Hepatocyte (in vitro differentiated cells): ENCODE data around the gene EXOC3L1. TPM values are rescaled to one million over a fixed set of nuclear protein-coding genes. Genes with fewer than 3 reads are reported as not detected.

Experiments used
- DNase-seq: peaks from one replicate; pipeline ENCODE4 v3.0.0-alpha.2; 2016; ENCODE audit warnings: low spot score
- H2AFZ ChIP-seq: fragments of 200-600 bp; sonication (generic); 2 replicates; pipeline ENCODE4 v1.6.0; 2016; ENCODE audit warnings: antibody characterized with exemption, mild to moderate bottlenecking
- H3K27ac ChIP-seq: fragments of 200-600 bp; sonication (generic); 2 replicates; pipeline ENCODE4 v1.5.1; 2016; ENCODE audit warnings: mild to moderate bottlenecking
- H3K27me3 ChIP-seq: fragments of 200-600 bp; sonication (generic); 2 replicates; pipeline ENCODE4 v1.6.1; 2016
- H3K36me3 ChIP-seq: fragments of 200-600 bp; sonication (generic); replicated peaks from 2 replicates; pipeline ENCODE4 v1.5.1; 2016; ENCODE audit warnings: low read depth; ENCODE audit not compliant: insufficient read depth
- H3K4me1 ChIP-seq: fragments of 200-600 bp; sonication (generic); 2 replicates; pipeline ENCODE4 v1.5.1; 2016; ENCODE audit warnings: mild to moderate bottlenecking, moderate library complexity; ENCODE audit not compliant: insufficient read depth
- H3K4me2 ChIP-seq: fragments of 200-600 bp; sonication (generic); 2 replicates; pipeline ENCODE4 v1.6.0; 2016
- H3K4me3 ChIP-seq: fragments of 200-600 bp; sonication (generic); 2 replicates; pipeline ENCODE4 v1.5.1; 2016; ENCODE audit warnings: mild to moderate bottlenecking
- H3K79me2 ChIP-seq: fragments of 200-600 bp; sonication (generic); 2 replicates; pipeline ENCODE4 v1.6.0; 2017; ENCODE audit warnings: mild to moderate bottlenecking
- H3K9me2 ChIP-seq: fragments of 200-600 bp; sonication (generic); replicated peaks from 2 replicates; pipeline ENCODE4 v1.6.0; 2017; ENCODE audit warnings: mild to moderate bottlenecking; ENCODE audit not compliant: insufficient read depth
- H3K9me3 ChIP-seq: fragments of 200-600 bp; sonication (generic); 2 replicates; pipeline ENCODE4 v1.5.1; 2016; ENCODE audit warnings: low read depth, mild to moderate bottlenecking
- H4K20me1 ChIP-seq: fragments of 200-600 bp; sonication (generic); 2 replicates; pipeline ENCODE4 v1.6.0; 2016; ENCODE audit warnings: mild to moderate bottlenecking; ENCODE audit not compliant: insufficient read depth, poor library complexity, severe bottlenecking
- EZH2 ChIP-seq: fragments of 200-600 bp; sonication (generic); IDR thresholded peaks from 2 replicates; pipeline ENCODE4 v1.6.1; 2016; ENCODE audit warnings: antibody characterized with exemption, mild to moderate bottlenecking, borderline replicate concordance
- EZH2phosphoT487 ChIP-seq: fragments of 200-600 bp; sonication (generic); IDR thresholded peaks from one replicate; pipeline ENCODE4 v1.6.1; 2018; ENCODE audit warnings: antibody characterized with exemption, mild to moderate bottlenecking, low read depth, moderate library complexity; ENCODE audit not compliant: unreplicated experiment, severe bottlenecking
- WGBS: methylation state at CpG from one replicate; pipeline ENCODE4 v1.1.6; 2016; ENCODE audit warnings: low lambda C conversion rate; ENCODE audit errors: missing lambda C conversion rate; 5-methylcytosine and 5-hydroxymethylcytosine counted together
- polyA plus RNA-seq: library from polyadenylated mRNA; unstranded; fragments of >200 nt; fragmentation: Nextera tagmentation; extraction: Ambion mirVana; gene quantifications from 2 replicates; pipeline ENCODE4 v1.2.1, GENCODE V29; 2016
- total RNA-seq: library from RNA; depleted of rRNA; stranded (reverse); fragments of >200 nt; gene quantifications from 2 replicates; pipeline ENCODE4 v1.2.3, GENCODE V29; 2014
- TF ChIP-seq, protein P1 (sequence below): fragments of 200-600 bp; sonication (generic); IDR thresholded peaks from 2 replicates; pipeline ENCODE4 v1.5.1; 2016; ENCODE audit warnings: antibody characterized with exemption, mild to moderate bottlenecking; ENCODE audit not compliant: poor library complexity

The EXOC3L1 gene
- total and polyA plus RNA-seq, 2 experiments from 2014 or later, result 0.33 to 2.0 TPM

DNA sequence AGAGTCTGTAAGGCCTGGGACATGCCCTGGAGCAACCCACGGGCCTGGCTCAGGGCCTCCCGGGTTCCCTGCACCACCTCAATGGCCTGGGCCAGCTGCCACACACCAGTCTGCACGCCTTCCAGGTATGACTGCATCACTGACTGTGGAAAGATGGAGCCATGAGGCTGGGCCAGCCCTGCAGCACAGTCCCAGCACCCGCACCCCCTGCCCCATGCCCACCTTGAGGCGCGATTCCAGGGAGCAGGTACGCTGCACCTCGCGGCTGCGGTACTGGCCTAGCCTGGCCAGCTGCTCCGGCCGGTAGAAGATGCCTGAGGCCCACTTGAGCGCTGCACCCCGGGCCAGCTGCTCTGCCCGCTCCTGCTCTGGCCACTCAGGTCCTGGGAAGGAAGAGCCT, 1.1 kb downstream of the EXOC3L1 start:
- Histone ChIP-seq H3K4me2 (no peak overlapping the region), H3K4me1 (peaks cover 17% of the 10 kb centered on the region), H3K9me2 (no peaks in the 10 kb centered on the region), H2AFZ (no peak overlapping the region), H3K27ac (no peak overlapping the region), H3K9me3 (no peaks in the 10 kb centered on the region), H3K36me3 (no peaks in the 10 kb centered on the region), H3K79me2 (peaks cover 17% of the 10 kb centered on the region), H3K27me3 (no peaks in the 10 kb centered on the region), H4K20me1 (no peaks in the 10 kb centered on the region), H3K4me3 (no peak overlapping the region)
- TF ChIP-seq, protein P1, sequence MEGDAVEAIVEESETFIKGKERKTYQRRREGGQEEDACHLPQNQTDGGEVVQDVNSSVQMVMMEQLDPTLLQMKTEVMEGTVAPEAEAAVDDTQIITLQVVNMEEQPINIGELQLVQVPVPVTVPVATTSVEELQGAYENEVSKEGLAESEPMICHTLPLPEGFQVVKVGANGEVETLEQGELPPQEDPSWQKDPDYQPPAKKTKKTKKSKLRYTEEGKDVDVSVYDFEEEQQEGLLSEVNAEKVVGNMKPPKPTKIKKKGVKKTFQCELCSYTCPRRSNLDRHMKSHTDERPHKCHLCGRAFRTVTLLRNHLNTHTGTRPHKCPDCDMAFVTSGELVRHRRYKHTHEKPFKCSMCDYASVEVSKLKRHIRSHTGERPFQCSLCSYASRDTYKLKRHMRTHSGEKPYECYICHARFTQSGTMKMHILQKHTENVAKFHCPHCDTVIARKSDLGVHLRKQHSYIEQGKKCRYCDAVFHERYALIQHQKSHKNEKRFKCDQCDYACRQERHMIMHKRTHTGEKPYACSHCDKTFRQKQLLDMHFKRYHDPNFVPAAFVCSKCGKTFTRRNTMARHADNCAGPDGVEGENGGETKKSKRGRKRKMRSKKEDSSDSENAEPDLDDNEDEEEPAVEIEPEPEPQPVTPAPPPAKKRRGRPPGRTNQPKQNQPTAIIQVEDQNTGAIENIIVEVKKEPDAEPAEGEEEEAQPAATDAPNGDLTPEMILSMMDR, result no peak
- TF ChIP-seq EZH2phosphoT487 (no peak), EZH2 (no peak)
- WGBS, result 89% methylated on average over 15 of the region's 15 CpGs
- DNase-seq, result no peak

DNA sequence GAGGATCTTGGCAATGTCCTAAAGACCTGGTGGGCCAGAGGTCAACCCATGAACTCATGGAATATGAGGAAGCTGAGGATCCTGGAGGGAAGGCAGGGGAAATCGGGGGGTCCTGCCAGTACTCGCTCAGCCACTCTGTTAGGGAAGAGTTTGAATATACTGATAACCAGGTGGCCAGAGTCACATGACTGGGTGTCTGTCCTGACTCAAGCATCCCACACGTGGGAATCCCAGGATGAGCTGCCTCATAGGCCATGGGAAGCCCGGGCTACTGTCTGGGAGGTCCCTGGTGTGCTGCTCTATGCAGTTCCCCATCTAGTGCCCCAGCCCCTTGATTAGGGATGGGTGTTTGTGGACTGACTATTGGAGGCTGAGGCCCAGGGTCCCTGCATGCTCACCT, 1.6 kb downstream of the EXOC3L1 start:
- Histone ChIP-seq H3K27ac (no peak overlapping the region), H3K9me3 (no peaks in the 10 kb centered on the region), H3K79me2 (peaks cover 13% of the 10 kb centered on the region), H3K4me1 (peaks cover 13% of the 10 kb centered on the region), H3K36me3 (no peaks in the 10 kb centered on the region), H4K20me1 (no peaks in the 10 kb centered on the region), H3K27me3 (no peaks in the 10 kb centered on the region), H3K4me2 (no peak overlapping the region), H3K9me2 (no peaks in the 10 kb centered on the region), H3K4me3 (no peak overlapping the region), H2AFZ (no peak overlapping the region)
- no peak for TF ChIP-seq EZH2
- TF ChIP-seq, protein P1, result no peak
- TF ChIP-seq EZH2phosphoT487, result no peak
- 71% methylated on average over 4 of the region's 4 CpGs for WGBS
- no peak for DNase-seq

DNA sequence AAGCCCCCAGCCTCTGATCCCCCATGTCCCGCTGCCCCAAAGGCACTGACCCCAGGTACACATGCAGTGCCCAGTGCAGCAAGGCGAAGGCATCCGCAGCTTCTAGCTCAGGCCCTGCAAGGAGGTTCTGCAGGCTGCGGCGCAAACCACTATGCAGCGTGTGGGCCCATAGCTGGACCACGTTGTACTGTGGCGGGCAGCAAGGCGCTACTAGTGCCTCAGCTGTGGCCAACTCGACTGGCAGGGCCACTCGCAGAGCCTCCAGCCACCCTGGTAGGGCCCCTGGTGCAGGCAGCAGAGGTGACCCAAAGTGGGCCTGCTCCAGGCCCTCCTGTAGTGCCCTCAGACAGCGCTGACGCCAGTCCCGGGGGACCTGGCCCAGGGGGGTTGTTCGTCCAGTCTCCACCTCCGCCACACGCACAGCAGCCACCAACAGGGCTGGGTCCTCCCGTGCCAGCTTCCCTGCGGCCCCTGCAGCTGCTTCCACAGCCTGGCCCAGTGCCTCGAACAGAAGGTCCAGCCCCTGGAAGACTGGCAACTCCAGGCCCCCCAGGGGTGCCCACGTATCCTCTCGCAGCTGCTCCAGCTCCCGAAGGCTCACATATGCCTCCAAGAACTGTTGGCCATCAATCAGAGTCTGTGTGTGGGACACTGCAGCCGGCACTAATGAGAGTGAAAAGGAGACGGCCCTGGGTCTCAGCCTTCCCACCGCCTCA, 2.6 kb downstream of the EXOC3L1 start:
- no peak overlapping the region for H2AFZ ChIP-seq
- peaks cover 12% of the 10 kb centered on the region for H3K79me2 ChIP-seq
- no peaks in the 10 kb centered on the region for H3K27me3 ChIP-seq
- DNase-seq, result no peak
- no peaks in the 10 kb centered on the region for H3K36me3 ChIP-seq
- WGBS, result 93% methylated on average over 26 of the region's 26 CpGs
- H3K4me2 ChIP-seq, result no peak overlapping the region
- no peaks in the 10 kb centered on the region for H3K9me2 ChIP-seq
- no peaks in the 10 kb centered on the region for H3K9me3 ChIP-seq
- no peak for TF ChIP-seq EZH2
- no peak for TF ChIP-seq EZH2phosphoT487
- TF ChIP-seq, protein P1, result no peak
- no peaks in the 10 kb centered on the region for H4K20me1 ChIP-seq
- H3K4me1 ChIP-seq, result peaks cover 11% of the 10 kb centered on the region
- H3K4me3 ChIP-seq, result no peak overlapping the region
- H3K27ac ChIP-seq, result no peak overlapping the region
